GM19324 (cell line): ENCODE data around the gene WDR1.

Experiments
- ATAC-seq: cut with Tn5 transposase; IDR thresholded peaks from one replicate; pipeline ENCODE4 v1.9.1; 2021; ENCODE audit warnings: mild to moderate bottlenecking, moderate library complexity; ENCODE audit not compliant: unreplicated experiment, low FRiP score

Gene WDR1

GRCh38 chr4:10077076-10077475 lies 39.5 kb downstream of the WDR1 start:
- ATAC-seq, result no peak

- ATAC-seq, result no peak
Observed at GRCh38 chr4:10075953-10076391, 40.6 kb downstream of the WDR1 start.

GRCh38 chr4:10075158-10075863 lies 41.3 kb downstream of the WDR1 start:
- ATAC-seq, result no peak

GRCh38 chr4:10074767-10075105 lies 41.9 kb downstream of the WDR1 start:
- ATAC-seq, result no peak

GRCh38 chr4:10074076-10074766 lies 42.4 kb downstream of the WDR1 start:
- ATAC-seq, result no peak

- ATAC-seq, result no peak
Observed at GRCh38 chr4:10072420-10073017, 44.1 kb downstream of the WDR1 start.

GRCh38 chr4:10069075-10069642 lies 47.4 kb downstream of the WDR1 start:
- ATAC-seq, result no peak

- ATAC-seq, result no peak
Observed at GRCh38 chr4:10066670-10067651, 49.6 kb downstream of the WDR1 start.

GRCh38 chr4:10066206-10066605 lies 50.4 kb downstream of the WDR1 start:
- ATAC-seq, result no peak

- no peak for ATAC-seq
Observed at GRCh38 chr4:10063544-10064300, 52.9 kb downstream of the WDR1 start.

- ATAC-seq, result no peak
Observed at GRCh38 chr4:10061650-10062415, 54.8 kb downstream of the WDR1 start.

GRCh38 chr4:10058371-10058770 lies 58.2 kb downstream of the WDR1 start:
- ATAC-seq, result no peak

- no peak for ATAC-seq
Observed at GRCh38 chr4:10057023-10057395, 59.6 kb downstream of the WDR1 start.

GRCh38 chr4:10056334-10057022 lies 60.1 kb downstream of the WDR1 start:
- no peak for ATAC-seq

- ATAC-seq, result no peak
Observed at GRCh38 chr4:10055871-10056270, 60.7 kb downstream of the WDR1 start.

GRCh38 chr4:10054571-10055041 lies 62.0 kb downstream of the WDR1 start:
- ATAC-seq, result no peak

GRCh38 chr4:10053635-10054453 lies 62.8 kb downstream of the WDR1 start:
- no peak for ATAC-seq
